Colonic mucosa (tissue), 4 donors: ENCODE results near the gene PACS2. TPM values are rescaled to one million over a fixed set of nuclear protein-coding genes. Genes with fewer than 3 reads are reported as not detected.

ENCODE experiments used
- DNase-seq: peaks from one replicate; pipeline ENCODE4 v3.0.0-alpha.2; 2020
- H3K27ac ChIP-seq: fragments of 200-600 bp; one replicate; pipeline ENCODE4 v1.8.0; 2021
- H3K27me3 ChIP-seq: fragments of 200-600 bp; one replicate; pipeline ENCODE4 v1.8.0; 2021
- H3K36me3 ChIP-seq: fragments of 200-600 bp; one replicate; pipeline ENCODE4 v1.8.0; 2021
- H3K4me1 ChIP-seq: fragments of 200-600 bp; one replicate; pipeline ENCODE4 v1.8.0; 2021; ENCODE audit warnings: mild to moderate bottlenecking
- H3K4me3 ChIP-seq: fragments of 200-600 bp; one replicate; pipeline ENCODE4 v1.8.0; 2021
- H3K9ac ChIP-seq, 2 donors: one replicate each; pipeline ENCODE4 v1.7.0; 2013; ENCODE audit warnings: control low read depth in 2 of 2, low read depth in 2 of 2, low read length in 2 of 2
- H3K9me3 ChIP-seq: fragments of 200-600 bp; one replicate; pipeline ENCODE4 v1.8.0; 2021
- CTCF ChIP-seq: fragments of 200-600 bp; IDR thresholded peaks from one replicate; pipeline ENCODE4 v1.8.0; 2022; ENCODE audit warnings: antibody characterized with exemption, mild to moderate bottlenecking
- intact Hi-C: fragments of 100-400 bp; cut with DNase I; formaldehyde crosslinking; loops from one replicate; pipeline ENCODE4 v1.14.1; 2022
- total RNA-seq, 2 donors: library from RNA; stranded (reverse); fragmentation: NEBNext Ultra II Directional in 1 of 2; extraction: Animal tissue kit (Norgen Biotek cat#: 25700) in 1 of 2; gene quantifications; one replicate each; pipeline ENCODE4 v1.2.1, GENCODE V29; 2021
- donor health status: healthy.
- donor health status: DM: no; HTN: no; CAD: no.
- donor health status: DM: no; HTN: no; CAD: no.

PACS2 gene
- total RNA-seq, 2 donors from 2014 or later, result 44.1 to 82.5 TPM

DNA sequence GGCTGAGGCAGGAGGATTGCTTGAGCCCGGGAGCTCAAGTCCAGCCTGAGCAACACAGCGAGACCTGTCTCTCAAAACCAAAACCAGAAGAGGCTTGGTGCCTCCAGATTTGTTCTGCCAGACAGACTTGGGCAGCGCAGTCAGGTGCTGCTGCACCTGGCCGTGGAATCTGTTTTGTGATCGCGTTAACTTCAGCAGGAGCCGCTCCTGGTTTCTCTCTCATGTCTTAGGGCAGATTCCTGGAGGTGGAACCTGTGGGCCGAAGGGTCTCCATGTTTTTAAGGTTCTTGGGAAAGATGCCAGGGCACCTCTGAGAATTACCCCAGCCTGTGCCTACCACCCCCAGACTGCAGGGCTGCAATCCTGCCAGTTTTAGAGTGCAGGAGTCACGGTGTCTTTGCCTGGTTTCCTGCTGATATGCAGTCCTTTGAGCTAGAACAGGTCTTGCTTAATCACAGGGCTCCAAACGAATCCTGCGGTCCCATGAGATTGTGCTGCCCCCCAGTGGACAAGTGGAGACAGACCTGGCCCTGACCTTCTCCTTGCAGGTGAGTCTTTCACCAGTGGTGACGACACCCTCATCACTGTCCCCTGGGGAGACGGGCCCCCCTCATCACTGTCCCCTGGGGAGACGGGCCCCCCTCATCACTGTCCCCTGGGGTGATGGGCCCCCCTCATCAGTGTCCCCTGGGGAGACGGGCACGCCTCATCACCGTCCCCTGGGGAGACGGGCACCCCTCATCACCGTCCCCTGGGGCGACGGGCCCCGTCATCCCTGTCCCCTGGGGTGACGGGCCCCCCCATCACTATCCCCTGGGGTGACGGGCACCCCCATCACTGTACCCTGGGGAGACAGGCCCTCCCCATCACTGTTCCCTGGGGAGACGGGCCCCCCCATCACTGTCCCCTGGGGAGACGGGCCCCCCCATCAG is 37.6 kb downstream of the PACS2 start:
- Histone ChIP-seq H3K27ac (no peak overlapping the region), H3K9ac (no peak overlapping the region)
- intact Hi-C loops, result loop anchor here (2.0 to 10.0 kb wide), 2 partner anchors 67 to 149 kb away; no protein-coding TSS in a partner anchor

GRCh38 chr14:105353136-105353535 is 38.6 kb downstream of the PACS2 start:
- TF ChIP-seq CTCF, result no peak
- Histone ChIP-seq H3K9me3 (no peaks in the 10 kb centered on the region), H3K9ac (no peak overlapping the region), H3K4me1 (no peaks in the 10 kb centered on the region), H3K27me3 (no peaks in the 10 kb centered on the region), H3K36me3 (no peaks in the 10 kb centered on the region), H3K27ac (no peak overlapping the region), H3K4me3 (no peak overlapping the region)
- intact Hi-C loops, result loop anchor here (2.0 to 10.0 kb wide), 2 partner anchors 68 to 150 kb away; no protein-coding TSS in a partner anchor
- DNase-seq, result no peak

More for the DNA sequence above, 37.6 kb downstream of the PACS2 start:
- Histone ChIP-seq H3K9me3 (no peaks in the 10 kb centered on the region), H3K27me3 (no peaks in the 10 kb centered on the region), H3K4me3 (no peak overlapping the region), H3K4me1 (no peaks in the 10 kb centered on the region), H3K36me3 (no peaks in the 10 kb centered on the region)
- TF ChIP-seq CTCF, result peak; percentile 71
- DNase-seq, result peak; percentile 90

DNA sequence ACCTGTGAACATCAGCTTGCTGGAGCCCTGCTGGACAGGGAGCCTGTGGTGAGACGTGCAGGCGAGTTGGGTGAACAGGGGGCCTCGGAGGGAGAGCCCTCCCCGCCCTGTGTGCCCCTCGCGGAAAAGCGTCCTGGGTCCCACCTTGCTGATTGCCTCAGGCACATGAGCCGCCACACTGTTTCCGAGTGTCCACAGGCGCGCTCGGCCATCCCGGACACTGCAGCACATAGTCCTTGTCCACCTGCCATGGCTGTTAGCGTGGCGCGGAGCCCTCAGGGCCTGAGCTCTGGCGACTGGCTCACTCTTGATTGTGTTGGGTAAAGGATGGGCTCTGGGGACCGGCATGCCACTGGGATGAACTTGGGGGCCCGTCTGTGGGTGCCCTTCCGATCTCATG is 40.0 kb downstream of the PACS2 start:
- intact Hi-C loops, result loop anchor here (10.0 kb wide), 1 partner anchor 70 kb away; no protein-coding TSS in a partner anchor
- H3K9me3 ChIP-seq, result no peaks in the 10 kb centered on the region
- H3K36me3 ChIP-seq, result no peaks in the 10 kb centered on the region
- DNase-seq, result no peak
- no peaks in the 10 kb centered on the region for H3K4me1 ChIP-seq
- TF ChIP-seq CTCF, result no peak
- H3K27ac ChIP-seq, result no peak overlapping the region
- no peak overlapping the region for H3K9ac ChIP-seq
- no peak overlapping the region for H3K4me3 ChIP-seq
- H3K27me3 ChIP-seq, result no peaks in the 10 kb centered on the region

- Histone ChIP-seq H3K36me3 (no peaks in the 10 kb centered on the region), H3K9ac (no peak overlapping the region), H3K4me3 (no peak overlapping the region), H3K9me3 (no peaks in the 10 kb centered on the region), H3K27ac (no peak overlapping the region), H3K27me3 (no peaks in the 10 kb centered on the region), H3K4me1 (no peaks in the 10 kb centered on the region)
- DNase-seq, result no peak
- intact Hi-C loops, result loop anchor here (10.0 kb wide), 1 partner anchor 70 kb away; no protein-coding TSS in a partner anchor
- no peak for TF ChIP-seq CTCF
Measured at GRCh38 chr14:105355049-105355575, 40.6 kb downstream of the PACS2 start.

DNA sequence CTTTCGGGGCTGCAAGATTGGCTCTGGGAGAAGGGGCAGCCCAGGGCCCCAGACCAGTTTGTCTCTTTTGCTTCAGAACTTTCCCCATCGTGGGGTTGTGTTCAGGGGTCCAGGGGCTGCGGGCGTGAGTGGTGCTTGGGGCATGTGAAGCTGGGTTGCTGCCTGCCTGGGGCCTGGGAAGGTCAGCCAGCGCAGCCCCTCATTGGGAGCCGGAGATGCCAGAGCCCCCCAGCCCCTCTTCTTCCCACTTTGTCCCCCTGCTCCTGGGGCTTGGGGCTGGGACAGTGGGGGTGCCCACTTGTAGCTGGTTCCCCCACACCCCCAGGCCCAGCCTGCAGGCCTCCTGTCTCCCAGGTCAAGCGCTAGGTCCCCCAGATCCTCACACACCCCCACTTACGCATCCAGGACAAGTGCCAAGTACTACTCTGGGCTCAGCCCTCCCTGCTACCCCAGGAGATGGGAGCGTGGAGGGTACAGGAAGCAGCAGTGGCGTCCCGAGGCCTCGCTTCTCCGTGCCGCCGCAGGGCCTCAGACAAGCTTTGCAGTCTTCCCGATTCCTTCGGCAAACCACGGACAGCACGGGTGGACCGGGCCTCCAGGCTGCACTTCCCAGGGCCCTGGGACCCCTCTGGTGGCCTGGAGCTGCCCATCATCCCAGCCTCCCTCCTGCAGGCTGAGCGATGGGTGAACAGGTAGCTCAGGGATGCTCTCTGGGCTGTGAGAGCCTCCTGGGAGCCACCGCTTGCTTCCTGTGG is 41.5 kb downstream of the PACS2 start:
- H3K9me3 ChIP-seq, result no peaks in the 10 kb centered on the region
- no peak overlapping the region for H3K4me3 ChIP-seq
- no peak overlapping the region for H3K27ac ChIP-seq
- H3K9ac ChIP-seq, result no peak overlapping the region
- TF ChIP-seq CTCF, result no peak
- DNase-seq, result no peak
- intact Hi-C loops, result loop anchor here (10.0 kb wide), 1 partner anchor 71 kb away; no protein-coding TSS in a partner anchor
- no peaks in the 10 kb centered on the region for H3K36me3 ChIP-seq
- H3K27me3 ChIP-seq, result no peaks in the 10 kb centered on the region
- H3K4me1 ChIP-seq, result no peaks in the 10 kb centered on the region
